ENCODE measurements around the gene MARVELD1. TPM values are rescaled to one million over a fixed set of nuclear protein-coding genes. Genes with fewer than 3 reads are reported as not detected.

The MARVELD1 gene
- total and polyA plus RNA-seq, 12 donors: 2.8 to 11.9 (median 5.8) TPM

DNA sequence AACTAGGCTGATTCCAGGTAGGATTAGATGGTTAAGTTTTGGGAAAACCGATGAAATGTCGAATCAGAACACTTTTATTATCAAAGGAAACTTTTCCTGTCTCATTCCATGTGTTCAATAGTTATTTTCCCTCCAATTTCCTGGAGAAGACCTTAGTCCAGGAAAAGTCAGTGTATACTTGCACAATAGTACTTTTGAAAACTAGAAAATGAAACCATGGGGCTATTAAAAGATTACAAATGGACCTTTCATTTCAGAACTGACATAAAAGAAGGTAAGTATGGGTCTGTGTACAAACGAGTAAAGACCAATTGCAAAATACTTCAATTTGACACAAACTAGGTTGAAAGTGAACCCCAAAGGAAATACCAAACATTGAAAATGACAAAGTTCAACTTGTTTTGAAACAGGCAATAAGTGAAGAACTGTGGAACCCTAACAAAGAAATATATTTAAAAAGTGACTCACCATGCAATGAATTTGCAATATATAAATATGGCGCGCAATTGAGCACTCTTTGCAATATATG lies 28.6 kb upstream of the MARVELD1 start:
- H3K36me3 ChIP-seq: peaks cover 0 to 3% (median 0%) of the 10 kb centered on the region in 9 donors
- H3K27me3 ChIP-seq: no peaks in the 10 kb centered on the region
- TF ChIP-seq, protein P1, sequence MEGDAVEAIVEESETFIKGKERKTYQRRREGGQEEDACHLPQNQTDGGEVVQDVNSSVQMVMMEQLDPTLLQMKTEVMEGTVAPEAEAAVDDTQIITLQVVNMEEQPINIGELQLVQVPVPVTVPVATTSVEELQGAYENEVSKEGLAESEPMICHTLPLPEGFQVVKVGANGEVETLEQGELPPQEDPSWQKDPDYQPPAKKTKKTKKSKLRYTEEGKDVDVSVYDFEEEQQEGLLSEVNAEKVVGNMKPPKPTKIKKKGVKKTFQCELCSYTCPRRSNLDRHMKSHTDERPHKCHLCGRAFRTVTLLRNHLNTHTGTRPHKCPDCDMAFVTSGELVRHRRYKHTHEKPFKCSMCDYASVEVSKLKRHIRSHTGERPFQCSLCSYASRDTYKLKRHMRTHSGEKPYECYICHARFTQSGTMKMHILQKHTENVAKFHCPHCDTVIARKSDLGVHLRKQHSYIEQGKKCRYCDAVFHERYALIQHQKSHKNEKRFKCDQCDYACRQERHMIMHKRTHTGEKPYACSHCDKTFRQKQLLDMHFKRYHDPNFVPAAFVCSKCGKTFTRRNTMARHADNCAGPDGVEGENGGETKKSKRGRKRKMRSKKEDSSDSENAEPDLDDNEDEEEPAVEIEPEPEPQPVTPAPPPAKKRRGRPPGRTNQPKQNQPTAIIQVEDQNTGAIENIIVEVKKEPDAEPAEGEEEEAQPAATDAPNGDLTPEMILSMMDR (IDR thresholded peaks at IDR 0.05): no peak
- intact Hi-C loops (cut with DNase I): loop anchor here in 2 of 10 donors (5.0 kb wide), 1 partner anchor 52 kb away; the partner anchor contains the start of gene ZFYVE27 (in 2 of the 2)
- peaks cover 10 to 60% (median 42%) of the 10 kb centered on the region in 9 donors for H3K4me1 ChIP-seq
- H3K9me3 ChIP-seq: no peaks in the 10 kb centered on the region
- H3K4me3 ChIP-seq: peak overlapping the region in 6 of 10 donors; percentile 72 to 89 (median 80)
- peak overlapping the region in 6 of 10 donors; percentile 20 to 90 (median 45) for H3K27ac ChIP-seq
- no peak for ATAC-seq
- no peak for DNase-seq
- 58 to 62% methylated on average over 5 of the region's 5 CpGs for WGBS, 2 donors

DNA sequence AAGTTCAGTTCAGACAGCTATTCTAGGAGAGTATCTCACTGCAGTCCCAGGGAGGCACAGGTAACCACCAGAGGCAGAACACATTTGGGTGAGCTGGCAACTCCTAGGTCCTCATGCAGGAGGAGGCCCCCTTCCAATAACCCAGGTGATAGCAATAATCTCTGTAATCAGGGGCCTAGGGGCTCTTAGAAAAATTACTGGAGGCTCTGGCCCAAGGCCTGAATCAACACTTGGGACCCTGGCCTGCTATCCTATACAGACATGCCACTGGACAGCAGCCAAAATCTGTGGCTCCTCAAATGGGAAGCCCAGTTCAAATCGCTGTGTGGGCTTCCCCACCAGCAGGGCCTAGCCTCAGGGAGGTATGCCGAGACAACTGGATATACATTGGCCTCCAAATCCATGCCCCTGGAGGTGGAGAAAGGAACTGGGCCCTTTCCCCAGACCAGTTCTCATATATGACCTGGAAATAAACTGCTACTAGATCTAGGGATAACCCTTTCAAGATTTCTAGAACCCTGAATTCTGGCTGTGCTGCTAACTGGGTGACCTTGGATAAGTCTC lies 28.1 kb upstream of the MARVELD1 start:
- WGBS, 2 donors: 38 to 51% methylated on average over 2 of the region's 2 CpGs
- no peak for ATAC-seq
- peaks cover 10 to 64% (median 42%) of the 10 kb centered on the region in 9 donors for H3K4me1 ChIP-seq
- peak overlapping the region in 9 of 10 donors; percentile 56 to 89 (median 74) for H3K4me3 ChIP-seq
- no peaks in the 10 kb centered on the region for H3K9me3 ChIP-seq
- TF ChIP-seq, protein P1 (IDR thresholded peaks at IDR 0.05): peak in 3 of 9 donors; percentile 18 to 21 (median 20)
- H3K27me3 ChIP-seq: no peaks in the 10 kb centered on the region
- intact Hi-C loops (cut with DNase I): loop anchor here in 2 of 10 donors (5.0 kb wide), 1 partner anchor 52 kb away; the partner anchor contains the start of gene ZFYVE27 (in 2 of the 2)
- H3K27ac ChIP-seq: peak overlapping the region in 6 of 10 donors; percentile 2 to 90 (median 28)
- DNase-seq: no peak
- no peaks in the 10 kb centered on the region for H3K36me3 ChIP-seq

DNA sequence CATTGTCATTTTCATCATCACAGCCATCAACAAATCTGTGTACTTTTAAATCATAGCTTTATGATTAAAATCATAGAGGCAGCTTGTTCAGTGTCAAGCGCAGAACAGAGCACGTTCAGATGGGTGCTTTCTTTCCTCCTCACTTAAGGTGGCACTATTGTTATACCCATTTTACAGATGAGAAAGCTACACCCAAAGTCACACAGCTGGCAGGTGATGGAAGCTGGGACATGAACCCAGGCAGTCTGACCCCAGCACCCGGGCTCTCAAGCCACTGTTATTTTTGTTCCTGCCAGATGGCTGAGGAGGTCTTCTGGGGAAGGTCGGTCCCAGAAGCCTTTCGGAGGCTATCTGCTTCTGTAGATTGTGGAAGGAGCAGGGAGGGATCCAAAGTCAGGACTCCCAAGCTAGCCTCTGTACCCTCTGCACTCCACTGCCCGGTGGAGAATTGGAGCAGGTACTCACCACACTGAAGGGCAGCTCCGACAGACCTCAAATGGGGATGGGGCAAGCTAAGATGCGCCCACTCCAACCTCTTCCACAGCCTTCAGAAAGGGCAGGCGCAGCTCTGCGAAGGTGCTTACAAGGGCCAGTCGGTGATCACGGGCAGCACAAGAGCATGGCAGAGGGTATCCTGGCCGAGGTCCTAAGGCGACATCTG lies 27.1 kb upstream of the MARVELD1 start:
- intact Hi-C loops (cut with DNase I): loop anchor here in 4 of 10 donors (2.0 to 5.0 kb wide), 3 partner anchors 28 to 51 kb away; partner anchors contain the start of gene ZFYVE27 (in 3 of the 4)
- peak in 5 of 8 donors; percentile 3 to 20 (median 13) for ATAC-seq
- H3K9me3 ChIP-seq: no peaks in the 10 kb centered on the region
- peak overlapping the region; percentile 64 to 93 (median 89) for H3K27ac ChIP-seq
- H3K4me1 ChIP-seq: peaks cover 10 to 64% (median 42%) of the 10 kb centered on the region in 9 donors
- peak overlapping the region; percentile 50 to 89 (median 74) for H3K4me3 ChIP-seq
- no peaks in the 10 kb centered on the region for H3K27me3 ChIP-seq
- WGBS, 2 donors: 21% methylated on average over 14 of the region's 14 CpGs
- TF ChIP-seq, protein P1 (IDR thresholded peaks at IDR 0.05): no peak
- no peak for DNase-seq
- H3K36me3 ChIP-seq: no peaks in the 10 kb centered on the region
